GM18519 (cell line): ENCODE results near the gene SYTL3.
"Not testable (repeated sequence)": the region's sequence is repeated elsewhere in the genome, so short reads cannot be mapped to it uniquely, and the experiment has no call there.

Source experiments
- ATAC-seq: cut with Tn5 transposase; IDR thresholded peaks from one replicate; pipeline ENCODE4 v1.9.1; 2021; ENCODE audit warnings: mild to moderate bottlenecking, moderate library complexity; ENCODE audit not compliant: unreplicated experiment, low FRiP score

The SYTL3 gene

DNA sequence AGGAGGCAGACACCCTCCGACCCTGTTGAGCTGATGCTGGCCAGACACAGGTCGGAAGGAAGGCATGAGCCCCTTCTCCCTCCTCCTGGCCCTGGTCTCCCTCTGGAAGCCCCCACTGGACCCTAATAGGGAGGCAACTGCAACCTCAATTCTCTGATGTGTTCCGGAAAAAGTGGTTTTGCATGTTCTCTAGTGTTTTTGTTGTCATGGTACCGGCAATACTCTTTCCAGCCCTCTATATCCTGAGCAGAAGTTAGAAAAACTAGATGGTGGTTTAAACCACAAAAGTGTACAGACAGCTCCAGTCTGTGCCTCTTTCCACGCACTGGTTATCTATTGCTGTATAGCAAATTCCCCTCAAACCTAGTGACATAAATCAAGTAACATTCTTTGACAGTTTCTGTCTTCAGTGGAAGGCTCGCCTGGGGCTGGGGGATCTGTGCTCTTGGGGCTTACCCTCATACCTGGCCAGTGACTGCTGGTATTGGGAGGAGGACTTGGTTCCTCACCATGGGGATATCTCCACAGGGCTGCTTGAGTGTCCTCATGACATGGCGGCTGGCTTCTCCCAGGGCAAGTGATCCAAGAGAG is 37.0 kb downstream of the SYTL3 start:
- ATAC-seq, result no peak

DNA sequence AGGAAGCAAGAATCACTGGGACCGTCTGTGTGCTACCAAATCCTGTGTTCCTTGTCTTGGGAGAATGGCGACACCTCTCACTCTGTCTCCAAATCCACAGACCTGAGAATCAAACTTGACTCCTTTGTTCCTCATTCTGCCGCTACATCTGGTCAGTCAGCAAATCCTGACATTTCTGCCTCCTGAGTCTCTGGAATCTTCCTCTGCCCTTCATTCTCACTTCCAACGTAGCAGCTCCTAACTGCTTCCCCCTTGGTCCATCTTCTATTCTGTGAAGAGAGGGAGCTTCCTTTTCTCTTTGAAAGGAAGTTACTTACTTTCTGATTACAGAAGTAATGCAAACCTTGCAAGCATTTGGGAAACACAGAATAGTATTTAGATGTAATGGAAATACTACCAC is 37.7 kb downstream of the SYTL3 start:
- no peak for ATAC-seq

DNA sequence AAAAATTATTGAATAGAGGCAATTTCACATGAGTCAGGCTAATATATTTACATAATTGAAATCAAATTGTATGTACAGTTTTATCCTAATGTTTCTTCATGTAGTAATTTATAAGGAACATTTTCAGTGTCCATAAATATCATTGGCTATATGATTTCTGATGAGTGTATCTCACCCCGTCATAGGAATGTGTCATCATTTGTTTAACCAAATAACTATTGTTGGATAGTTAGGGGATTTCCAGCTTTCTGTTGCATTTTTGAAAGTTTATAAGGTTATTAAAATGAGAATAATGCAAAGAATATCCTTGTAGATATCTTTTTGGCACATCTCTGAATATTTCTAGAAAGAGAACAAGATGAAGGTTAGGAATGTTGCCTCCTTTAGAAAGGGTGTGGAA is 39.0 kb downstream of the SYTL3 start:
- no peak for ATAC-seq

DNA sequence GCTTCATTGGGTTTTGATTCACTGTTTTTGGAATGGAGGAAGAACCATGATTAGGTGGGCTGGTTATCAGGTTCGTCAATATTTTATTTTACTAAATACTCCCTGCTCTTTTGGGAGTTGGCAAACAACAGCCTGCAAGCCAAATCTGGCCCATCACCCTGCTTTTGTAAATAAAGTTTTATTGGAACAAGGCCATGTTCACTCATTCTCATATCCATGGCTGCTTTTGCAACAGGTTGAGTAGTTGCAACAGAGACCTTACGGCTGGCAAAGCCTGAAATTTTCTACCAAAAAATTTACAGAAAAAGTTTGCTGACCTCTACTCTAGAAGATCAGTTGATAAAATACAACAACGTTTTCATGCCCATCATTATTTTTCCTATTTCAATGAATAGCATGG is 45.1 kb downstream of the SYTL3 start:
- no peak for ATAC-seq

DNA sequence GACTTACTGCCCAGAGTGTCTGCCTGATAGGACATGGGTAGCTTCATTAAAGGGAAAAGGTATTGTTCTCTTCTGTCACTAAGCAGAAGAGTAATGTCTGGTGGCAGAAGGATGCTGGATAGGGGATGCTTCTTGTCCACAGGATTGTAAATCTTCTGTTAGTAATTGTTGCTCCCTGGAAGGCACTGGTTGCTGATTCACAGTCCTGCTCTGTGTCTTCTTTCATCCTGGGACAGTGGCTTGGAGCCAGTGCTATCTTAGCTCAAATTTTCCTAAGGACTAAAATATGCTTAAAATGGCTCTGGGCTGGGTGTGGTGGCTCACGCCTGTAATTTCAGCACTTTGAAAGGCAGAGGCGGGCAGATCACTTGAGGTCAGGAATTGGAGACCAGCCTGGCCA is 48.0 kb downstream of the SYTL3 start:
- ATAC-seq, result no peak

DNA sequence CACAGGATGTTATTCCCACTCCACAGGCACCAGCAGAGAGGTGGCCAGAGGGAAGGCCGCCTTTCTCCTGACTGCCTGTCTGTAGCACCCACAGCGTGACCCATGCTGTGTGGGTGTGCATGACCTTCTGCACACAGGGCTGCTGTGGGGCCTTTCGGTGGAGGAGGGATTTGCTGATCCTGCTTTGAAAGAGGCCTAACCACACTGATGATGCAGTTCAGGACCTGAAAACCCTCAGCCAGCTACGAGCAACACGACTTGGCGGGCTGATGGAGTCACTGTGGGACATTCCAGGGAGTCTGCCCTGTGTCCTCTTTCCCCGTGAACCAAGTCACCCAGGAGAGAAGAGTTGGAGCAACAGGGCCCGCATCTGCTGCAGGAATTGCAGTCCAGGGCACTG is 49.1 kb downstream of the SYTL3 start:
- ATAC-seq, result no peak

DNA sequence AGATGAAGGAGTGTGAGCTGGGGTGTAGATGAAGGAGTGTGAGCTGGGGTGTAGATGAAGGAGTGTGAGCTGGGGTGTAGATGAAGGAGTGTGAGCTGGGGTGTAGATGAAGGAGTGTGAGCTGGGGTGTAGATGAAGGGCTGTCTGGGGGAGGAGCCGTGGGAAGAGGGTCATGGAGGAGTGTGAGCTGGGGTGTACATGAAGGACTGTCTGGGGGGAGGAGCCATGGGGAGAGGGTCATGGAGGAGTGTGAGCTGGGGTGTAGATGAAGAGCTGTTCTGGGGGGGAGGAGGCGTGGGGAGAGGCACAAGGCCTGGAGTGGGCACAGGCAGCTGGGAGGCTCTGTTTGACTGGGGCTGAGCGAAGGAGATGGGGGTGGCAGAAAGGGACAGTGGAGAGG is 51.4 kb downstream of the SYTL3 start:
- ATAC-seq, result not testable (repeated sequence)

DNA sequence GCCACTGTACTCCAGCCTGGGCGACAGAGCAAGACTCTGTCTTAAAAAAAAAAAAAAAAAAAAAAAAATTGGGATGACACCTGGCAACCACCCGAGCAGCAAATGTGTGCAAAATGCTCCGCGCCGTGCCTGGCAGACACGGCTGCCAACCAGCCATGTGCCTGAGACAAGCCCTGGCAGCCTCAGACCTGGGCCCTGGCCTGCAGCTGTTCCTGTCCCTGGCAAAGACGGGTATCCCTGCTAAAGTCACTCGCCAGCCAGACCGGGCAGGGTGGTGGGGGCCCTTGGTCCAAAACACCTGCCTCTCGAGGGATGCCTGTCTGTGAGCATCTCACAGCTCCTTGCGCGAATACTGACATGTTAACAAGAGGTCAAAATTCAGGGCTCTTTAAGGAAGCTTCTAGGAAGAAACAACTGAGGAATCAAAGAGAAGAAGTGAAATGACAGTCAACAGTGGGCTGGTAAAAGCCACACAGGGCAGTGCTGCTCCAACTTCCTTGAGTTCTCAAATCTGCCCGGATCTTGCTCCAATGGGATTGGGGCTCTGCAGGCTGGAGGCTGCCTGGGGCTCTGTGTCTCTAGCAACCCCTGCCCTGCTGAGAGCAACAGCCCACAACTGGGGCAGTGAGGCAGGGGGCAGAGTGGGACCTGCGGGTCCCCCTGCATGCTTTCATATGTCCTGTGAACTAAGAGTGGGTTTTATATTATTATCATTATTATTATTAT is 53.4 kb downstream of the SYTL3 start:
- ATAC-seq, result no peak

DNA sequence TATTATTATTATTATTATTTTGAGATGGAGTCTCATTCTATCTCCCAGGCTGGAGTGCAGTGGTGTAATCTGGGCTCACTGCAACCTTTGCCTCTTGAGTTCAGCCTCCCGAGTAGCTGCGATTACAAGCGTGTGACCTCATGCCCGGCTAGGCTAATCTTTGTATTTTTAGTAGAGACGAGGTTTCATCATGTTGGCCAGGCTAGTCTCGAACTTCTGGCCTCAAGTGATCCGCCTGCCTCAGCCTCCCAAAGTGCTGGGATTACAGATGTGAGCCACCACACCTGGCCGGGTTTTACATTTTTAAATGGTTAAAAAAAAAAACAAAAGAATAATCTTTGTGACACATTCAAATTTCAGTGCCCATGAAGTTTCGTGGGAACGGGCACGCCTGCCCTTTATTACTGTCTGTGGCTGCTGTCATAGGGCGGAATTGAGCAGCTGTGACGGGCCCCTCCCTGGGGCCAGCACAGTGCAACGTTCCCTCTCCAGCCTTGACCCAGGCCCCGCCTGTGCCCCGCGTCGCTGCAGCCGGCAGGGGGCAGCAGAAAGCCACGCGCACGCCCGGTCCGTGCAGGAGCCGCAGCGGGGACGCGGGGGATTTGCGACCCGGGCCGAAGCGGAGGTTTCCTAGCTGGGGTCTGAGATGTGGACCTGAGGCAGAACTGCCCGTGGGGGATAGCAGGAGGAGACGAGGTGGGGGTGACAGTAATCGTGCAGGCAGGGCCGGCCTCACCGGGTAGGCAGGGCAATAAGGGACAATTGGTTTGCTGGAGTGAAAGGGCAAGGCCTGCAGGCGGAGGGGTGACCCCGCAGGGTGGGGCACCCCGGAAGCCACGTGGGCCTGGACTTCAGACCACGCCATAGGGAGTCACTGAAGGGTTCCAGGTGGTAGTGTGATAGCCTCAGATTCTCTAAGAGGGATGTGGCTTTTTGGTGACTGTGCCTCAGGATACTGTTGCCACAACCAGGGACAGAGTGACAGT is 54.3 kb downstream of the SYTL3 start:
- peak; percentile 91 for ATAC-seq

DNA sequence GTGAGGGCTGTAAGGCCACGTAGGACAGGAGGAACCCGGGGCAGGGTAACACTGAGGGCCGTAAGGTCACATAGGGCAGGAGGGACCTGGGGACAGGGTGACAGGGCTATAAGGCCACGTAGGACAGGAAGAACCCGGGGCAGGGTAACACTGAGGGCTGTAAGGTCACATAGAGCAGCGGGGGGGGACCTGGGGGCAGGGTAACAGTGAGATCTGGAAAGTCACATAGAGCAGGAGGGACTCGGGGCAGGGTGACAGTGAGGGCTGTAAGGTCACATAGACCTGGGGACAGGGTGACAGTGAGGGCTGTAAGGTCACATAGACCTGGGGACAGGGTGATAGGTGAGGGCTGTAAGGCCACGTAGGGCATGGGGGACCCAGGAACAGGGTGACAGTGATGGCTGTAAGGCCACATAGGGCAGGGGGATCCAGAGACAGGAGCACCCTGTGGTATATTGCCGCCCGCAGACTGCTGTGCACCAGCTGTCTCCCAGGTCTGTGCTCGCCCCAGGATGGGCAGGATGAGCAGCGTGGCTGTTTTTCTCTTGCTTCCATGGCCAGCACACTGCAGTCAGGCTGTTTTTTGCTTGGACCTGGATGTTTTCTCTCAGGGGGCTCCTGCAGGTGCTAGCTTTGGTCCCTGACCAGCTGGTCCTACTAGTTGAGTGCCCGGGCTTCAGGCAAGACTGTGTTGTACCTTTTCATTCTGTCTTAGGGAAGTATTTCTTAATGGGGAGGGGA is 55.7 kb downstream of the SYTL3 start:
- ATAC-seq, result no peak

DNA sequence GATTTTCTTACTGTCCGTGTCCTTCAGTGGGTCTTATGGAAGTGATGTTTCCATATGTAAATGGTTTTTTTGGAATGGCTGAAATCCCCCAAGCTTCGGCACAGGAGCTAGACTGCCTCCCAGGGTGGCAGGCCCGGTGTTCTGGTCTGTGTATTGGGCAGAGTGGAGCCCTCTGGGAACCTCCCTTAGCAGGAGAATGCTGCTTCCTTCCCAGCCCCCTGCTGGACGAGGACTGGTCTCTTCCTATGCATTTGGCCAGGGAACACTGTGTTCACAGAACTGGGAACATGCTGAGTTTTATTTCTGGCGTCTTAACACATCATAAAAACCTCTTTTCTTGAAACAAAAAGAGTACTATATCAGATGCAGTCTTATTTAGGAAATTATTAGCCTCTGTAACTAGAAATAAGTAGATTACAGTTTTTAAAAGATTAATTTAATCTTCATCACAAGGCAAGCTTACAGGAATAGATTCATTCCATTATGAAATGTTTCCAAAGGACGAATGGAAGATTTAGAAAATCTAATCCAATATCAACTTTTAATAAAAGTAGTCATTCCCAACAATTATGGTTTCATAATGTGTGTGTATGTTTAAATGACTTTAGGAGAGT is 56.6 kb downstream of the SYTL3 start:
- ATAC-seq, result no peak

DNA sequence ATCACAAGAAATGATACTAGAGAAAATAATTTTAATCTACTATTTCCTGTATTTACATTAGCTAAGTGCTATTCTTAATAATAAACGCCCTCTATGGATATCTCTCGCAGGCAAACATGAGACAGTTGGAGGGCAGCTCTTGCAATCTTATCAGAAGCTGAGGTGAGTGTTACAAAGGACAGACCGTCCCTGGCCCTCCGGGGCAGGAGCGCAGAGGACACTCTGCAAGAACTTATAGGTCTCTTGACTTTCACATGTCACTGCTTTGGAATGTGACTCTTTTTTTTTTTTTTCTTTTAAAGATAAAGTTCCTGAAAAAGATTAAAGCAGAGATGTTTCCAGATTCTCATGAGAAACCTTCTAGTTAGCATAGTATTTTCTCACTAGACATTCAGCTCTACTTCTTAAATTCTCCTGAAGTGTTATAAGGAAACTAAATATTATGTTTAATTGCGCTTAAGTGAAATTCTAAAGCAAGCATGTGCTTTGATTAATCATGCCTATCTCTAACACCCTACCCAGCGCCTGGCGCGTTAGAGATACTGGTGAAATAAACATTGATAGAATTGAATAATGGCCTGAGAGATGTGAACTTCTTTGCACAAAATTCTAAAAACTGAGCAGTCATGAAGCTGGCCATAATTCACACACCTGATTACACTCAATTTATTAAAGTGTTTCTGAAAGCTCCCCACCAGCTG is 57.4 kb downstream of the SYTL3 start:
- ATAC-seq, result no peak

DNA sequence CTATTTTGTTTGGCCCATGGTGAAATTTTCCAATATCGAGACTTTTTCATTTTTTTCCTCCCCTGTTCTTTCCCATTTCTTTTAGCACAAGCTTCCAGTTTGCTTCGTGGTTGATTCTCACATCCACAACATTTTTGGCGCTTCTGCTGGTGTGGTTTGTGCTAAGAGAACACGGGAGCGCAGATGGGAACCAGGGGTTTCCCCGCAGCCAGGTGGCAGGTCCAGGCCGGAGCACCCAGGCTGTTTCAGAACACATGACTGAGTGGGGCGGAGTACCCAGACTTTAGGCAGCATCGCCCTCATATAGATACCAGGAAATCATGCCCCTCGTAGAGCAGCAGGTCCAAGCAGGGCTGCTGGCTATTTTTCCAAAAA is 58.0 kb downstream of the SYTL3 start:
- ATAC-seq, result no peak

DNA sequence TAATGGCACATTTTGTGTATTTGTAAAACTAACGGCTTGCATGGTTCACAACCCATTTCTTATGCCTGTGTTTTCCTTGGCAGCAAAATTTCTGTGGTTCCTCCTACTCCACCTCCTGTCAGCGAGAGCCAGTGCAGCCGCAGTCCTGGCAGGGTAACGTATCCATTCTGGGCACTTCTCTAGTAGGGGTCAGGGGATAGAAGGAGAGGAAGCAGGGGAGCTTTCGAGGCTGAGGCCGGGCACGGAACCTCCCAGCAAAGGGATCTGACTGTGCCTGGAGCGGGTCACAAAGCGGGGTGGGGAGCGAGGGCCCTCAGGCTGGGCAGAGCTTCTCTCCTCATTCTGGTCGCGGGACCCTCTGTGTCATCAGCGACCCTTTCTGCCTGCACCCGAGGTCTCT is 58.4 kb downstream of the SYTL3 start:
- ATAC-seq, result no peak

DNA sequence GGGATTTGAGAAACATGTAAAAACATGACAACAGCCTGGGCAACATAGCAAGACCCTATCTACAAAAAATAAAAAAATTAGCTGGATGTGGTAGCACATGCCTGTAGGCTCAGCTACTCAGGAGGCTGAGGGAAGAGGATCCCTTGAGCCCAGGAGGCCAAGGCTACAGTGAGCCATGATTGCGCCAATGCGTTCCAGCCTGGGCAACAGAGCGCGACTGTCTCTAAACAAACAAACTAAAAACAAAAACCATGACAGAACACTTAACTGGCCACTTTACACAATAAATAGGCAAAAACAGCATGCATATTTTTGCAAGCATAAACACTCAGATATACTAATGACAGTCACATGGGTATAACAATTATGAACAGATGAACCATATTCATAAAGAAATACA is 60.0 kb downstream of the SYTL3 start:
- no peak for ATAC-seq

DNA sequence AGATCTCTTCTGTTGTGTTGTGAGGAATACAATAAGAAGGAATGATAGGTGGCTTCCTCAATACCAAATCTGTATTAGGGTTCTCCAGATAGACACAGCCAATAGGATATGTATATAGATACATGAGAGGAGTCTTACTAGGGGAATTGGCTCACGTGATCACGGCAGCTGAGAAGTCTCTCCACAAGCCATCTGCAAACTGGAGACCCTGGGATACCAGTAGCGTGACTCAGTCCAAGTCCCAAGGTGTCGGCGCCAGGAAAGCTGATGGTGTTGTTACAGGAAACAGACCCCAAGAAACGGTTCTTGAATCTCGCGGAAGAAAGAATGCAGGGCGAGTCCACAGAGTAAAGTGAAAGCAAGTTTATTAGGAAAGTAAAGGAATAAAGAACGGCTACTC is 61.4 kb downstream of the SYTL3 start:
- ATAC-seq, result no peak

DNA sequence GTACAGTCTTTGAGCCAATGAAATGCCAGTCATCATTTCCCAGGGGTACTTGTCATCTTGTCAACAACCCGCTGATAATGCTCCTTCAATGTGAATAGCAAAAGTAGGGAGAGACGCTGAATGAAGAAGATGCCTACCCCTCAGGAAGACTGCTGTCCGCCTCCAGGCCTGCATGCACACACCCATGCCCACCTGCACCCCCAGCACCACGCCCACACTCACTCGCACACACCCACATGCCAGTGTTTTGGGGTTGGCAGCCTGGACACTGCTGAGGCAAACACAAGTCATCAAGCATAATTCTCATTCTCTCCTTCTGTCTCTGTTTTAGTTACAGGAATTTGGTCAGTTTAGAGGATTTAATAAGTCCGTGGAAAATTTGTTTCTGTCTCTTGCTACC is 63.6 kb downstream of the SYTL3 start:
- no peak for ATAC-seq

DNA sequence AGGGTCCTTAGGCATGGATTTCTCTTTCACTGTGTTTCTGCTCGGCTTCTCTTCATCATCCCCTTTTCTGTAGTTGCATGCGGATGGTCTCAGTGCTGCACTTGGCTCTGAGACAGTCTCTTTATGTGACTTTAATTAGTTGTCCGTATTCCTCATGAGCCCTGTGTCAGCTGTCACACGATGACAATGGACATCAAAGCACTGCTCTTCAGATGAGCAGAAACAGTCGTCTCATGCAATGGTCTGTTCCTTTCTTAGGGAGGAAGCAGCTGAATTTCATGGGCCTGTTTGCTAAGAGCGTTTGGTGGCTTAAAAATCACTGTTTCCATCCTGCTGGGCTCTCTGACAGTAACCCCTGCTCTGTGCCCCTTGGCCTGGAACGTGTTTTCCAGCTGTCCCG is 64.9 kb downstream of the SYTL3 start:
- no peak for ATAC-seq
